GM18867 (cell line): Measurements from ENCODE around the gene BPIFB2.
"Not testable (repeated sequence)": the region's sequence is repeated elsewhere in the genome, so short reads cannot be mapped to it uniquely, and the experiment has no call there.

Source experiments
- ATAC-seq: cut with Tn5 transposase; IDR thresholded peaks from one replicate; pipeline ENCODE4 v1.9.1; 2021; ENCODE audit warnings: mild to moderate bottlenecking, moderate library complexity; ENCODE audit not compliant: unreplicated experiment

BPIFB2 gene

DNA sequence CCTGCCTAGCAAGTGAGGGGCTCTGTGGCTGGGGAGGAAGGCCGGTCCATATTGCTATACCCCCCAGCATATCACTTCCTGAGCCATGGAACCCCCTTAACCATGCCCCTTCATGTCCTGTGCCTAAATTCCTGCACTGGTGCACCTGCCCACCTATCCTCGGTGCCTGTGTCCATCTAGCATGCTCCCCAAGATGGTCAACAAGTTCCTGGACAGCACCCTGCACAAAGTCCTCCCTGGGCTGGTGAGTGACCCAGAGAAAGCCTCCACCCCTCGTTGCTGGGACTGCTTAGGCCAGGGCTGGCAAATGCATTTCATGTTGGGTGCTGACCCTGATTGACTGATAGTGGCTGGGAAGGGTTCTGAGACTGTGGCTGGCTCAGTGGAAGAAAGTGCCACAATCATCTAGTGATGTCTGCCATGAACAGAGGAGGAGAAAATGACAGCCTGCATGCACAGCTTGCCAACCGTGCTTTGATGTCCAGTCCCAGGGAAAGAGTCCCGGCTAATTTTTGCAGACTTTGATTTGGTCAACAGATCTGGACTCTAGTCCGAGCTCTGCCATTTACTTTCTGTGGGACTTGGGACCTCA, 27.5 kb downstream of the BPIFB2 start:
- no peak for ATAC-seq

DNA sequence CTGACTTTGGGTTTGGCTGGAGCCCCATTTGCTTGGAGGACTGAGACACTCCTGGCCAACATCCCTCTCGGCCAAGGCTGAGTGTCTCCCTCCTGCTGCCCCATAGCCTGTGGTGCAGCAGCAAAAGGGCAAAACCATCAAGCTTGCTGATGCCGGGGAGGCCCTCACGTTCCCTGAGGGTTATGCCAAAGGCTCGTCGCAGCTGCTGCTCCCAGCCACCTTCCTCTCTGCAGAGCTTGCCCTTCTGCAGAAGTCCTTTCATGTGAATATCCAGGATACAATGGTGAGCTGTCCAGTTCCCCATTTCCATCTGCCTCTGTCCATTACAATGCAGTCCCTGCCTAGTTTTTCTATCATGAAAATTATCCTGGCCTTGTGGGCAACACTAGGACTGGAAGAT, 30.0 kb downstream of the BPIFB2 start:
- no peak for ATAC-seq

DNA sequence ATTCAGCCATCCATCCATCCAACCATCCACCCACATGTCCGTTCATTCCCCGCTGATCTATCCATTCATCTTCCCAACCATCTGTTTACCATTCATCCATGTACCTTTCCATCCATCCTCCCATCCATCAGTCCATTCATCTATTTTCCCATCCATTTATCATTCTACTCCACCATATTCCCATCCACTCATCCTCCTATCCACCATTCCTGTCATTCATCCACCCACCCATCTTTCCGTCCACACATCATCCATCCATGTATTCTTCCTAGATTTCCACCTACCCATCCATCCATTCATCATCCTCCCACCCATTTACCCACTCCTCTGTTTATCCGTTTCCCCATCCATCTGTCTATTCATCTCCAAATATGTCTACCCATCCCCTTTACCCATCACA, 30.7 kb downstream of the BPIFB2 start:
- ATAC-seq, result no peak

DNA sequence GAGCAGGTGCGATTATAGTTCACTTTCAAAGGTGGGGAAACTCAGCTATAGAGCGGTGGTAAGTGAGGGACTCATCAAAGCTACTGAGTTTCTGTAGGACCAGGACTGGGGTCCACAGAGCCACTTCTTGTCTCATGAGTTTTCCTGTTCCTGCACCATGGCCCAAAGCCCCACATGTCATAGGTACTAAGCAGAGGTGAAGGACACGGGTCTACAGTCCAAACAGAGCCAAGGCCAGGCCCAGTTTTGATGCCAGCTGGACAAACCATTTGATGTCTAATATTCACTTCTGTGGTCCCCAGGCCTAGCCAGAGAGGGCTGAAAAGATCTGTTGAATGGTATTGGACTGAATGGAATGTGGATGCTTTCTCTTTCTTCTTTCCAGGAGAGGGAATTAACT, 34.9 kb downstream of the BPIFB2 start:
- no peak for ATAC-seq

DNA sequence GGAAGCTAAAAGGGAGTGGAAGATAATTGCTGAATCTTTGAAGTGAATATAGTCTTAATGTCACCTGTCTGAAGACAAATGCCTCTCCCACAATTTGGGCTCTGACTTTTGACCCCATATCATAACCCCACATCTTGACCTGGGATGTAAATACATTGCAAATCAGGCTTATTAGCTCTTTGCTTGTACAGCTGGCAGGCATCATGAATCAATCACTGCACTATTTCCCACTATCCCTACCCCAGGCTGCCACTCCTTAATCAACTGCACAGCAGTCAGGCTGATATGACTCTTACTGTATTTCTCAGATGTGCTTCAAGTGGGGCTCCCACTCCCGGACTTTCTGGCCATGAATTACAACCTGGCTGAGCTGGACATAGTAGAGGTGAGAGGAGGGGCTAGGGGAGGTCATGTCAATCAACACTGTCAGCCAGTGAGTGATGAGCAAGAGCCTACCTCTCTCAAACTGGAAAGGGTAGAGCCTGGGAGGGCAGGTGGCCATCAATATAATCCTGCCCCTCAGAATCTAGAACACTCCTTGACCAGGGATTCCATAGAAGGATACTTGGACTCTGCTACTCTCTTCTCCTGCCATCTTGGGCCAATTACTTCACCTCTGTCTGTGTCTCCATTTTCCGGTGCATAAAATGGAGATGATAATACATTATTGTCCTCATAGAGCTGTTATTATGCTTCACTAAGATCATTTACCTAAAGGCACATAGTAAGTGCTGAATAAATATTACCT, 35.7 kb downstream of the BPIFB2 start:
- ATAC-seq, result no peak

DNA sequence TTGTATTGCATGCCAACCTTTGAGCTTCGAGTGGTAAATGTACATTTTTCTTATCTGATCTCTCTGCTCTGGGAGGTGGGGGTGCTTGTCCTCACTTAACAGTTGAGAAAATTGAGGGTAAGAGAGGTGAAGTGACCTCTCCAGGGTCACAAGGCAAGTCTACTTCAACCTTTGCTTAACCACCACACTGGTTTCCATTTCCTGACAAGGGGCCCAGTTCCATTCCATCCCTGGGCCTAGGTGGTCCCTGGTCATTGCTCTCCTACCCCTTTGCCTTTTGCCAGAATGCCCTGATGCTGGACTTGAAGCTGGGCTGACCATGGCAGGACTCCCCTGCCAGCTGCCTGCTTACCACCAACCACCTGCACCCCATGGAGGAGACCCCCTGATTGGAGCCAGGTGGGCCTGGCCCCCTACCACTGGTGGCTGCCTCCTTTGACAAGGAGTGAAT, 36.3 kb downstream of the BPIFB2 start:
- no peak for ATAC-seq

DNA sequence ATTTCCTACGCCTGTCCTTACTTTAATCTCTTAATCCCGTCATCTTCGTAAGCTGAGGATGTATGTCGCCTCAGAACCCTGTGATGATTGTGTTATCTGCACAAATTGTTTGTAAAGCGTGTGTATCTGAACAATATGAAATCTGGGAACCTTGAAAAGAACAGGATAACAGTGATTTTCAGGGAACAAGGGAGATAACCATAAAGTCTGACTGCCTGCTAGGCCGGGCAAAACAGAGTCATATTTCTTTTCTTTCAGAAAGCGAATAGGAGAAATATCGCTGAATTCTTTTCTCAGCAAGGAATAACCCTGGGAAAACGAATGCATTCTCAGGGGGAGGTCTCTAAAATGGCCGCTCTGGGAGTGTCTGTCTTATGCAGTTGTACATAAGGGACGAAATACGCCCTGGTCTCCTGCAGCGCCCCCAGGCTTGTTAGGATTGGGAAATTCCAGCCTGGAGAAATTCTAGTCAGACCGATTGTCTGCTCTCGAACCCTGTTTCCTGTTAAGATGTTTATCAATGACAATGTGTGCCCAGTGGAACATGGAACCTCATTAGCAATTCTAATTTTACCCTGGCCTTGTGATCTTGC, 37.7 kb downstream of the BPIFB2 start:
- not testable (repeated sequence) for ATAC-seq

DNA sequence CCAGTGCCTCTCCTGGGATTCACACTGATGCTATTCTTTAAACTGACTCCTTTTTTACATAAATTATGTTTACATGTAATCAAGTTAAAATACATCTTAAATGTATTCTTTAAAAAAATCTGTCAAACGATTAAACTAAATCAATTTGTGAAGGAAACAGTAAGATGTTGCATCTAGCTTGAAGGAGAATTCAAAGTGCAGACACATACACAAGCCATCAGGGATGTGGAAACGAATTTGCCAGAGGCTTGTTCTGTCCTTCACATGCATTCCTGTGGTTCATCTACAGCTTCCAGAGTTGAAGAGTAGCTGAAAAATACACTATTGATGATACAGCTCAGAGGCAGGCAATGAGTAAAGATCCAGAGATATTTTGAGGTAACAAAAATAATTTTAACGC, 38.9 kb downstream of the BPIFB2 start:
- ATAC-seq, result no peak

DNA sequence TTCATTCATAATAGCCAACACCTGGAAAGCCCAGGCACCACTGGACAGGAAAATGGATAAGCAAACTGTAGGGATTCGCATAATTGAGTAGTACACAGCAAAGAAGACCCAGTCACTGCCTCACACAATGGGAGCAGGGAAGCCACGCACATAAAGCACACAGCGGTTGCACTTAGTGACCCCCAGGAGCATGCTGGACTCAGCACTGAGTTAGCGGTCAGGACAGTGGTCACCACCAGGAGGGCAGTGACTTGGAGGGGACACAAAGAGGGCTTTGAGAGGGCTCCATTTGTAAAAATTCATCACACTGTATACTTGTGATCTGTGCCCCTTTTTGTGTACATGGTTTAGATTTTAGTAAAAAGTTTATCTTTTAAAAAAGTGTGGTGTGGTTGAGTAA, 43.8 kb downstream of the BPIFB2 start:
- ATAC-seq, result no peak

DNA sequence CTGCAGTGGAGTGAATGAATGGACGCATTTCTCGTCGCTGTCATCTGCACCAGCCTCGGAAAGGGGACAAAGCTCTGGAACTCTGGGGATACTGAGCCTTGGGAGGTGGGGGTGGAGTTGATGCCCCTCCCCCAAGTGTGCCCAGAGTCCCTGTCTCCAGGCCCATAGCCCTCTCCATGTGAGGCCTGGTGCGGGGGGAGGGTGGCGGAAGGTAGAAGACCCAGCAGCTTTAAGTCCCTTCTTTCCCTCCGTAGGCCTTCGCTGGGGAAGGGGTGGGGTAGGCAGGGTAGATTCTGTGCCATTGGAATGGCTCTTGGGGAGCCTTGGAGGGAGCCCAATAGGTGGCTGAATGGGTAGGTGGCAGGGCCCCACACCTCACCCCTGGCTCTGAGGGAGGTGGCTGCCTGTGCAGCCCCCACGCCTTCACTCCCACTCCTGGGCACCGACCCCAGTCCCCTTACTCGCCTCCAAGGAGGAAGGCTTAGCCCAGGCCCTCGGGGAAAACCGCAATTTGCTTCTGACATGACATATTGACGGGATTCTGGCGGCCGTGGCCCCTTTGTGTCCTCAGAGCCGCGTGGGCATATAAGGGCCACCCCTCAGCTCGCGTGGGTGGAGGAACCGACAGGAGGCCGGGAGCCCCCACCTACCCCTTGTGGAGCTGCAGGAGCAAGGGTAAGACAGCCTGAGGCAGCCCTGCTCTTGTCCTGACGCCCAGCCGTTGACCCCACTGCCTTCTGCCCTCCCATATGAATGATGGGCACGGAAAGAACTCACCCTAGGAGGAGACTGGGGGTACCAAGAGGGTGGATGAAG, 46.0 kb downstream of the BPIFB2 start, which contains the start of gene BPIFB3:
Gene BPIFB3 (plus strand): TSS at position 613 of the 816 bp plus-strand sequence. CDS start 1,533 bp downstream, outside the sequence.
- ATAC-seq, result no peak

DNA sequence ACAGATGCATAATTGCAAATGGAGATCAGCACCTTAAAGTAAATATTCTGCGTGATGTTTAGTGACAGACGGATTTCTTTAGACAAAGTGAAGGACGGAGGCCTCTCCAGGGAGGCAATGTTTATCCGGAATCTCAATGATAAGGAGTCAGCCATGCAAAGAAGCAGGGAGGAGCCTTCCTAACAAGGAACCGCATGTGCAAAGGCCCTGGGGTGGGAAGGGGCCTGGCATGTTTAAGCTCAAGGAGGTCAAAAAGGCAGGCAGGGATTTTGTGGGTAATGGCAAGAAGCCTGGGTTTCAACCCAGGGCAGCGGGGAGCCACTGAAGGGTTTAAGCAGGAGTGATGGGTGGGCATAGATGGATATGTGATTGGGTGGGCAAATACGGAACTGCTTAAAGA, 46.9 kb downstream of the BPIFB2 start:
- no peak for ATAC-seq

DNA sequence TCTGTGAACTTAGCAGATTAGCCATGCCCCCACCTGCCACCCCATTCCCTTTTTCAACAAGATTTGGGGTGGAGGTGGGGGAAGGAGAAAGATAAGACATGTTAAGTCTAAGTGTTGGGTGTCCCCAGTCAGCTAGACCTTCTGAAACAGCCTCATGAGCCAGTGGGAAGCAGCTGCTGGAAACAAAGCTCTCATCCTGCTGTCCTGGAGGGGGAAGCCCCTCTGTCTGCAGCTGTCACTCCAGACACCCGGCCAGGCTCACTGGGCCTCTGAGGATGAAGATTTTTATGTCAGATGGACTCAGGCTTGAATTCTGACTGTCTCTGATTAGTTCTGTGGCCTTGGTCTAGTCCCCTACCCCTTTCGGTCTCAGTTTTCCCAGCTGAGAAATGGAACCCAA, 47.3 kb downstream of the BPIFB2 start:
- ATAC-seq, result no peak

DNA sequence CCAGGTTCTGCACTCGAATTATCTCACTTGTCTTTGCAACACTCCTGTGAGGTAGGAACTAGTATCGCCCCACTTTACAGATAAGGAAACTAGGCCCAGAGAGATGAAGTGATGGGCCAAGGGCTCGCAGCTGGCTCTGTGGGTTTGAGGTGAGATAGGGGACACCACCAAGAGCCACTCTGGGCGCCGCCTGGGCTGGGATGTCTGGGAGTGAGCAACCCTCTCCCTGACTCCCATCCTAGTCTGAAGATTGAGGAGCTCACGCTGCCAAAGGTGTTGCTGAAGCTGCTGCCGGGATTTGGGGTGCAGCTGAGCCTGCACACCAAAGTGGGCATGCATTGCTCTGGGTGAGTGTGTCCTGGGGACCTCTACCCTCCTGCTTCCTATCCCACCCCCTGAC, 51.6 kb downstream of the BPIFB2 start:
- no peak for ATAC-seq

DNA sequence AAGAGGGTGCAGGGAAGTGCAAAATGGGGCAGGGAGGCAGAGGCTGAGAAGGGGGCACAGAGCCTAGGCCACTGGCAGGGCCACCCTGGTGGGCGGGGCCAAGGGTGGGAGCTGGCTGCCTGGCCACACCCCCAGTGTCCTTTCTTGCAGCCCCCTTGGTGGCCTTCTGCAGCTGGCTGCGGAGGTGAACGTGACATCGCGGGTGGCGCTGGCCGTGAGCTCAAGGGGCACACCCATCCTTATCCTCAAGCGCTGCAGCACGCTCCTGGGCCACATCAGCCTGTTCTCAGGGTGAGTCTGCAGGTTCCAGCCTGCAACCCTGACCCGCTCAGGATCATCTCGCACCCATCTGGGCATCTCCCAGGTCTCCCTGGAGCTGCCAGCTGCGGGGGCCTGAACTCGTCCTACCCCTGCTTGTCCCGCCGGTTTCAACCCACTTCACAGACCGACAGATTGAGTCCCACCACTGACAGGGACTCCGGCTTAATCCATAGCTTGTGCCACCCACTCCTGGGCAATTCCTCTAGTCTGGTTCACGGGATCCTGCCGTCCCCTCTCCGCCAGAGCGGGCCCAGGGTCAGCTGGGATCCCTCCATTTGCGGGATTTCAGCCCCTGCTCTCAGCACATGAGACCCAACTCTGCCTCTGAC, 52.4 kb downstream of the BPIFB2 start:
- ATAC-seq, result no peak

DNA sequence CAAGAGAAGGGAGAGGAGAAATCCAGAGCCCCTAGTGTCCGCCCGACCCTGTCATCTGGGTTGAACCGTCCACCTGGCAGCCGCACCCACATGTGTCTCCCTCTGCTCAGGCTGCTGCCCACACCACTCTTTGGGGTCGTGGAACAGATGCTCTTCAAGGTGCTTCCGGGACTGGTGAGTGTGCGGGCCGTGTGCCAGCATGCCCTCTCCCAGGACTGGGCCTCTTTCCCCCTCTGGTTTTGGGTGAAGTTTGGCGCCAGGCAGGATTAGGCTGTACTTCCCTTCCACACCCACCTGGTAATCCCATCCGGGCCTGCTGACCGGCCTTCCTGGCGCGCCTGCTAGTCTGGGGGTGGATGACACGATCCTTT, 54.1 kb downstream of the BPIFB2 start:
- no peak for ATAC-seq

DNA sequence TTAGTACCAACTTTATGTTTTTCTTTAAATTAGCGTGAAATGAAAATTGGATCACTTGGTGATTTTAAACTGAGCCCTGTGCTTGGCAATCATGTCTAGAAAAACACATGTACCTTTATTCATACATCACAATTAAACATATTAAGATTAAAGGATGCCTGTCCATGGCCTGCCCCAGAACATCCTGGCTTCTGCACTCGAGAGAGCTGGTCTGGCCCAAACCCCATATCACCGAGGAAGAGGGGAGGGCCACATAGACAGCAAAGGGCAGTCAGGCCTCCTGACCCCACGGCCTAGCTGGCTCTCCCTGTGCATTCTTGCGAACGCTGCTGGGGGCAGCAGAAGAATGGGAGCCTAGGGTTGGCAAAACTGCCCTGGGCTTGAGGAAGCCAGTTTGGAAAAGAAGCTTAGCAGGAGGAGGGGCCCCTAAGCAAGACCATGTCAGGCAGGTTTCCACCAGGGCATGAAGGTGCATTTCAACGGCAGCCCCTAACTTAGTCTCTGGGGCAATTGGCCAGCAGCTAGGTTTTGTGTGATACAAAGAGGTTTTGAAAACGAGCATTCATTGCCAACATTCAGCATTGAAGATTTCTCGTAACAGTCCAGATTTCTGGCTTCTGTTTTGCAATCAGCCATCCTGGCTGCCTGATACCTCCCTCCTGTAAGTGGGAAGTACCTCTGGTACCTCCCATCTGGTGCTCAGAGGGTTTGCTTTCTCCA, 54.8 kb downstream of the BPIFB2 start:
- no peak for ATAC-seq

DNA sequence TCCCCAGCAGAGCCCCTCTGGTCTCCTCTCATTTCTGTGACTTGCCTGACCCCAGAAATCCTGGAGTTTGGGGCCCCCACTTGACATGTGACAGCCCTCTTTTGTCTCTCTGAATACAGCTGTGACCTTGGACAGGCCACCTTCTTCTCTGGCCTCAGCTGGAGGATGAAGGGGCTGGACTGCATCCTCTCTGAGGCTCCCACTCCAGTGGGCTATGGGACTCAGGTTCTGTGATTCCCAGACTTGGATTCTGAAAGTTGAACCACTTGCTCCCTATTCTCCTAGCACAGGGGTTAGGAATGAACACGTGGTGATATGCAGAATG, 55.3 kb downstream of the BPIFB2 start:
- no peak for ATAC-seq

DNA sequence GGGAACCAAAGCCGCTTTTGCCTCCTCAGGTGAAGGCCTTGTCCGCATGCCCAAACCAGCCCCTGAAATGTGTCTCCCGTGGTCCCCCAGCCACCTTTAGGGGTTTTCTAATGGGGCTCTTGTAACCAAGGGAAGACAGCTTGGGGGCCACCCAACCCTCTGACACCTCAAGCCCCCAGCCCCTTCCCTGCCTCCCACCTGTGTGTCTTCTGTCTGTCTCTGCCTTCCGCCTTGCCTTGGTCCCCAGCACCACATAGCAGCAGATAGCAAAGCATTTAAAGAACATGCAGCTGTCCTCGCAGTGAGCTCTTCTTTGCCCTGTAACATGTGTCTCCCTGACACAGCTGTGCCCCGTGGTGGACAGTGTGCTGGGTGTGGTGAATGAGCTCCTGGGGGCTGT, 55.8 kb downstream of the BPIFB2 start:
- no peak for ATAC-seq

DNA sequence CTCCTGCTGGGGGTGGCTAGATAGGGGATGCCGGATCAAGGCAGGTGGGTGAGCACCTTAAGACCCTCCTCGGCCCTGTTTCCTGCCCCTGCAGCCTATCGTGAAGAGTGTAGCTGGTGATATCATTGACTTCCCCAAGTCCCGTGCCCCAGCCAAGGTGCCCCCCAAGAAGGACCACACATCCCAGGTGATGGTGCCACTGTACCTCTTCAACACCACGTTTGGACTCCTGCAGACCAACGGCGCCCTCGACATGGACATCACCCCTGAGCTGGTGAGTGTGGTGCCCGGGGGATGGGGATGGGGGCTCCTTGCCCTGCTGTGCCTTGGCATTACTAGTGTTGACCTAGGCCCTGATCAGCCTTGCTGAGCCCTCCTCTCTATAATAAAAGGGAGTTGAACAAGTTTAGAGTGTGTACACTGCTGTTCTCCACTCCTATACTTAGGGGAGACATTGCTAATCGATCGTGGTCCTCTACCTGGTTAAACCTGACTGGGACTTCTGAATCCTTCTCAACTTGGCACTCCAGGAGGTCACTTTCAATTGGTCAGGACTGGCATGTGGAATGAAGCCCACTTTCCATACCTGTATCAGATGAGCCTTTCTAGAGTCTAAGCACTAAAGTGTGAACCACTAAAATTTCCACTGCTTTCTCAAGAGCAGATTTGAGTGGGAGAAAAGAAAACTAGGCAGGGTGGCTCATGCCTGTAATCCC, 57.2 kb downstream of the BPIFB2 start:
- no peak for ATAC-seq

DNA sequence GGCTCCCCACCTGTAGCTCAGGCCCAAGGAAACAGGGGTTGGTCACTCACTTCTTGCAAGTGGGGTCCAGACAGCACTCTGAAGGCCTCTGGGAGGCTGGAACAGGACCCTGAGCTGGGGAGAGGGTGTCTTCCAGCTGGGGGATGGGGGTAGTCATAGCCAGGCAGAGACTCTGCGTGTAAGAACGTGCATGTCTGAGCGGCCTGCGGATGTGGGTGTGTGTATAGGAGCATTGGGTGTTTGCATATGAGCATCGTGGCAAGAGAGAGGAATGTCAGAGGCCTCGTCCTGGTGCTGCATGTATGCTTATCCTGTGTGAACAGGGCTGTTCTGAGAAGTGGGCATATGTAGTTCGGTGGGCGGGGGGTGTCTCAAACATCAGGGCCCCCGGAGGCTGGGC, 58.3 kb downstream of the BPIFB2 start:
- no peak for ATAC-seq
